Right ventricle myocardium superior (tissue), 1 donor: ENCODE results near the gene NTHL1. TPM values are rescaled to one million over a fixed set of nuclear protein-coding genes. Genes with fewer than 3 reads are reported as not detected.

Experiments used
- ATAC-seq: fragments of 200-7000 bp; cut with Tn5 transposase; one replicate; pipeline ENCODE4 v1.9.1; 2020; ENCODE audit warnings: mild to moderate bottlenecking; ENCODE audit not compliant: poor library complexity
- DNase-seq: peaks from one replicate; pipeline ENCODE4 v3.0.0-alpha.2; 2020
- intact Hi-C: fragments of 100-400 bp; cut with DNase I; formaldehyde crosslinking; loops from one replicate; pipeline ENCODE4 v1.11.2; 2022
- microRNA-seq: library from miRNA; unstranded; fragments of <30 nt; microRNA quantifications from one replicate; pipeline ENCODE4 v1.2.0, GENCODE V29; 2020
- total RNA-seq: library from RNA; stranded (reverse); fragmentation: NEBNext Ultra II Directional; extraction: Animal tissue kit (Norgen Biotek cat#: 25700); gene quantifications from one replicate; pipeline ENCODE4 v1.2.1, GENCODE V29; 2021
- donor health status: DM: no; HTN: yes; CAD: no; lungs with severe emphysema.

NTHL1 gene
- total RNA-seq, 1 donor from 2014 or later: 26.2 TPM

DNA sequence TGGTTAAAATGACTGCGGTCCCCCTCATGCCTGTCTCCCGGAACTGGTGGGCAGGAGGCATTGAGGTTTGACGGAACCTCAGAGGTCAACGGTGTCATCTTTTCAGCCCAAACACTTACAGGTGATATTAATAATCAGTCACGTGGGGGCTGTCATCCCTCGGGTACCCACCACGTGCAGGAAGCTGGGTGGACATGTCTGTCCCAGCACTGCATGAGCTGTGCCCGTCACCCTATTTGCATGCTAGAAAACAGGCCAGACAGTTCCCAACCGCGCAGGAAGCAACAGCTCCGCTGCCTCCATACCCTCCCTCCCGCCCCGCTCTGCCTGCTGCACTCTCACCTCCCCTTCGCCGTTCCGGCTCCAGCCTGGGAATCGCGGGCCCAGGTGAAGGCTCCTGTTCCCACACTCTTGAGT is 56.5 kb downstream of the NTHL1 start:
- no peak for DNase-seq
- no peak for ATAC-seq
- intact Hi-C loops: no loop called here

DNA sequence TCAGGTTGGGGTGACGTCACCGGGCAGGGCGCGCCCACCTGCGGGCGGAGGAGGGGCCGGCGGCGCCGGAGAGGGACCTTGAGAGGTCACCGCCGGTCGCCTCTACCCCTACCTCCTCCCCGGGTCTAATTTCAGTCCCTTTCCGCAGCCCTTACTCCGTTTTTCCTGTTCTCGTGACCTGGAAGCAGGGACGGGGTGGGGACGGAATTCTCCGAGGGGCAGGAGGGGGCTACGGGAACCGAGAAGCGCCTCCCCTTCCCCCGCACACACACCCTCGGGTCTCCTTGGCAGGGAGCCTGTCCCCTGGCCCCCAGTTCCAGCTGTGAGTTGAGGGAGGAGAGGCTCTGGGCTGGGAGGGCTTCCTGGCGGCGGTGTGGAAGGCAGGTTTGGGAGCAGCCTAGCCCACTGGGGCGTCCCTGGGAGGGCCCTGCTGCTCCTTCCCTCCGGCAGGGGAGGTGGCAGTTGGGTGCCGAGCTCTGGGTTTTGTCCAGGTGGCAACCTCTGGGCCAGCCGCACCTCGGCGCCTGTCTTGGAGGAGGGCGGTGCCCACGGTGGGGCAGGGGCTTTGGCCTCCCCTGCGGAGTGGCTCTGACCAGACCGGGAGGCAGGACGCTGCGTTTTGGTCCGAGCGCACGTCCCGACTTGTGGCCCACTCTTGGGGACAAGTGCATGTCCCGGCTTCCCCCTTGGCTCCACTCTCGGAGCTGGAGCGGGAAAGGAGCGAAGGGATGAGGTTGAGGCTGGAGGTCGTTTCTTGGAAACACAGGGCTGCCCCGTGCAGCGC is 57.1 kb downstream of the NTHL1 start:
- intact Hi-C loops: no loop called here
- ATAC-seq (no peak), DNase-seq (no peak)

GRCh38 chr16:1990101-1990350 is 57.6 kb downstream of the NTHL1 start:
- intact Hi-C loops: no loop called here
- ATAC-seq (no peak), DNase-seq (no peak)

Small RNAs within 50 kb of the gene (microRNA-seq; reads per million reads assigned to microRNA genes)
- gene MIR1225: not detected

Other genes starting within 250 kb of the NTHL1 start
- 163 TPM for gene HAGH, start 221.0 kb downstream of the NTHL1 start, total RNA-seq
- 31.0 TPM for gene FAHD1, start 220.6 kb downstream of the NTHL1 start, total RNA-seq
- not detected for gene MEIOB, start 175.7 kb downstream of the NTHL1 start, total RNA-seq
- gene HS3ST6, start 129.4 kb downstream of the NTHL1 start, total RNA-seq: not detected
- gene MSRB1, start 104.6 kb downstream of the NTHL1 start, total RNA-seq: 22.8 TPM
- gene RPL3L, start 93.1 kb downstream of the NTHL1 start, total RNA-seq: 304 TPM
- 723 TPM for gene NDUFB10, start 88.3 kb downstream of the NTHL1 start, total RNA-seq
- gene RPS2, start 83.0 kb downstream of the NTHL1 start, total RNA-seq: 770 TPM
- gene RNF151, start 81.0 kb downstream of the NTHL1 start, total RNA-seq: not detected
- 20.3 TPM for gene TBL3, start 75.8 kb downstream of the NTHL1 start, total RNA-seq
- gene NOXO1, start 66.4 kb downstream of the NTHL1 start, total RNA-seq: not detected
- 28.3 TPM for gene GFER, start 63.6 kb downstream of the NTHL1 start, total RNA-seq
- 0.32 TPM for gene SYNGR3, start 57.9 kb downstream of the NTHL1 start, total RNA-seq
- 17.2 TPM for gene ZNF598, start 38.0 kb downstream of the NTHL1 start, total RNA-seq
- not detected for gene NPW, start 28.0 kb downstream of the NTHL1 start, total RNA-seq
- gene NHERF2, start 20.9 kb downstream of the NTHL1 start, total RNA-seq: 258 TPM
- 67.8 TPM for gene TSC2, start 151 bp upstream of the NTHL1 start, total RNA-seq
- gene PKD1, start 88.1 kb upstream of the NTHL1 start, total RNA-seq: 82.8 TPM
- 0.43 TPM for gene RAB26, start 100.8 kb upstream of the NTHL1 start, total RNA-seq
- gene TRAF7, start 107.9 kb upstream of the NTHL1 start, total RNA-seq: 23.4 TPM
- 5.3 TPM for gene CASKIN1, start 148.8 kb upstream of the NTHL1 start, total RNA-seq
- gene MLST8, start 157.6 kb upstream of the NTHL1 start, total RNA-seq: 23.2 TPM
- gene BRICD5, start 163.0 kb upstream of the NTHL1 start, total RNA-seq: 11.3 TPM
- gene PGP, start 167.0 kb upstream of the NTHL1 start, total RNA-seq: 34.7 TPM
- 13.6 TPM for gene E4F1, start 175.8 kb upstream of the NTHL1 start, total RNA-seq
- 0.35 TPM for gene DNASE1L2, start 188.6 kb upstream of the NTHL1 start, total RNA-seq
- gene ECI1, start 203.8 kb upstream of the NTHL1 start, total RNA-seq: 215 TPM
- 109 TPM for gene RNPS1, start 220.3 kb upstream of the NTHL1 start, total RNA-seq